PC-9 (cell line): ENCODE results near the gene VPS9D1. TPM values are rescaled to one million over a fixed set of nuclear protein-coding genes. Genes with fewer than 3 reads are reported as not detected.

Source experiments
- BruUV-seq: library from RNA; stranded (reverse); fragments of 400-500 nt; replicated peaks from 2 replicates; lab custom pipeline; 2021; lab: Mats Ljungman, UMichigan
- CTCF ChIA-PET: fragments of 300-600 bp; sonication (Branson Sonifier 250); formaldehyde crosslinking; loops from one replicate; lab custom pipeline; 2022; ENCODE audit warnings: antibody characterized with exemption; lab: Charles Lee
- POLR2A ChIA-PET: fragments of 300-600 bp; sonication (Branson Sonifier 250); formaldehyde crosslinking; loops from one replicate; lab custom pipeline; 2022; ENCODE audit warnings: antibody characterized with exemption; ENCODE audit not compliant: unreplicated experiment; lab: Charles Lee
- DNase-seq, 2 experiments: peaks; one replicate each; pipeline versions ENCODE4 v3.0.0 to v3.0.0-alpha.2; 2015 to 2022; ENCODE audit warnings: mixed read lengths in 1 of 2
- H2AFZ ChIP-seq: fragments of 200-600 bp; sonication (generic); 2 replicates; pipeline ENCODE4 v1.8.1; 2017; ENCODE audit warnings: antibody characterized with exemption
- H3F3A ChIP-seq: fragments of 200-600 bp; sonication (generic); 2 replicates; pipeline ENCODE4 v1.8.1; 2017; ENCODE audit warnings: antibody characterized with exemption, mild to moderate bottlenecking, low read depth; ENCODE audit not compliant: insufficient read depth
- H3K27ac ChIP-seq: fragments of 200-600 bp; sonication (generic); 2 replicates; pipeline ENCODE4 v1.6.1; 2016; ENCODE audit warnings: mixed run types
- H3K27me3 ChIP-seq: fragments of 200-600 bp; sonication (generic); 2 replicates; pipeline ENCODE4 v1.6.1; 2016; ENCODE audit warnings: low read depth, mixed run types; ENCODE audit not compliant: insufficient read depth
- H3K36me3 ChIP-seq: fragments of 200-600 bp; sonication (generic); 2 replicates; pipeline ENCODE4 v1.6.1; 2016; ENCODE audit warnings: low read depth, mixed run types
- H3K4me1 ChIP-seq: fragments of 200-600 bp; sonication (generic); replicated peaks from 2 replicates; pipeline ENCODE4 v1.6.1; 2016; ENCODE audit warnings: mixed run types; ENCODE audit not compliant: insufficient read depth
- H3K4me2 ChIP-seq: fragments of 200-600 bp; sonication (generic); 2 replicates; pipeline ENCODE4 v1.6.1; 2017; ENCODE audit warnings: mixed run types
- H3K4me3 ChIP-seq: fragments of 200-600 bp; sonication (generic); 2 replicates; pipeline ENCODE4 v1.6.1; 2016; ENCODE audit warnings: mixed run types
- H3K79me2 ChIP-seq: fragments of 200-600 bp; sonication (generic); 2 replicates; pipeline ENCODE4 v1.6.1; 2017; ENCODE audit warnings: low read depth, mixed run types
- H3K9me2 ChIP-seq: fragments of 200-600 bp; sonication (generic); 2 replicates; pipeline ENCODE4 v1.8.1; 2017; ENCODE audit warnings: mild to moderate bottlenecking; ENCODE audit not compliant: insufficient read depth
- H3K9me3 ChIP-seq: fragments of 200-600 bp; sonication (generic); 2 replicates; pipeline ENCODE4 v1.8.1; 2016; ENCODE audit warnings: low read depth; ENCODE audit not compliant: insufficient read depth
- H4K20me1 ChIP-seq: fragments of 200-600 bp; sonication (generic); 2 replicates; pipeline ENCODE4 v1.8.1; 2017; ENCODE audit not compliant: insufficient read depth
- EZH2 ChIP-seq: fragments of 200-600 bp; sonication (generic); IDR thresholded peaks from 2 replicates; pipeline ENCODE4 v1.8.0; 2017; ENCODE audit warnings: antibody characterized with exemption, low read depth
- intact Hi-C: fragments of 100-400 bp; cut with micrococcal nuclease; formaldehyde crosslinking; loops from one replicate; pipeline ENCODE4 v1.10.0; 2022; ENCODE audit not compliant: unreplicated experiment
- total RNA-seq: library from RNA; stranded (reverse); gene quantifications from 2 replicates; pipeline ENCODE4 v1.2.3, GENCODE V29; 2021
- TF ChIP-seq, protein P1 (sequence below): fragments of 200-600 bp; sonication (generic); conservative IDR thresholded peaks from 2 replicates; pipeline ENCODE4 v1.6.1; 2017; ENCODE audit warnings: mixed run types, antibody characterized with exemption, mild to moderate bottlenecking, moderate library complexity

The VPS9D1 gene
- total RNA-seq, 1 experiment from 2014 or later, result 15.2 TPM

DNA sequence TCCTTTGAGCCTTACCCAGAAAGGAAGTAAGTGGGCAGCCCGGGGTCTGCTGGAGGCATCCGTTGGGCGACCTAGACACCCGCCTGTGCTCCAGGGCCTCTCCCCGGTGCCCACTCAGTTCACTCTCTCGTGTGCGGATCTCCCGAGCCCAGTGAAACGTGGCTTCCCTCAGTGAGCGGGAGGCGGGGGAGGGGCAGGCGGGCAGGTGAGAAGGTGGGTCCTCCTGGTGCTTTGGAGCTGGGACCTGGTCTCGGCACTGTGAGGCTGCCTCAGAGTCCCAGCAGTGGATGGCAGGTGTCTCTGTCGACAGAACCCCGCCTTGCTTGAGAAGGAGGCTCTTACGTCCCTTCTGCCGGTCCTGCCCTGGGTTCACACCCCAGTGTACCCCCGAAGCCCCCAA lies 8.6 kb upstream of the VPS9D1 start:
- no peaks in the 10 kb centered on the region for H3K9me2 ChIP-seq
- H3F3A ChIP-seq, result peaks cover 17% of the 10 kb centered on the region; the same call in 1 of the 2 replicates
- ChIA-PET CTCF (no interaction called here), POLR2A (no interaction called here)
- H3K27me3 ChIP-seq, result no peaks in the 10 kb centered on the region
- H3K27ac ChIP-seq, result no peak overlapping the region
- H3K4me3 ChIP-seq, result no peak overlapping the region
- intact Hi-C loops, result no loop called here
- no peaks in the 10 kb centered on the region; the same call in 1 of the 2 replicates for H3K36me3 ChIP-seq
- H3K4me1 ChIP-seq, result no peaks in the 10 kb centered on the region
- H3K79me2 ChIP-seq, result peaks cover 3% of the 10 kb centered on the region; the same call in 1 of the 2 replicates
- BruUV-seq, result no TSS peak
- no peak overlapping the region for H2AFZ ChIP-seq
- no peaks in the 10 kb centered on the region for H3K9me3 ChIP-seq
- no peak overlapping the region for H3K4me2 ChIP-seq
- peak in 1 of 2 experiments; percentile 0 for DNase-seq
- H4K20me1 ChIP-seq, result peaks cover 5% of the 10 kb centered on the region; the same call in 1 of the 2 replicates
- no peak for TF ChIP-seq EZH2
- TF ChIP-seq, protein P1, sequence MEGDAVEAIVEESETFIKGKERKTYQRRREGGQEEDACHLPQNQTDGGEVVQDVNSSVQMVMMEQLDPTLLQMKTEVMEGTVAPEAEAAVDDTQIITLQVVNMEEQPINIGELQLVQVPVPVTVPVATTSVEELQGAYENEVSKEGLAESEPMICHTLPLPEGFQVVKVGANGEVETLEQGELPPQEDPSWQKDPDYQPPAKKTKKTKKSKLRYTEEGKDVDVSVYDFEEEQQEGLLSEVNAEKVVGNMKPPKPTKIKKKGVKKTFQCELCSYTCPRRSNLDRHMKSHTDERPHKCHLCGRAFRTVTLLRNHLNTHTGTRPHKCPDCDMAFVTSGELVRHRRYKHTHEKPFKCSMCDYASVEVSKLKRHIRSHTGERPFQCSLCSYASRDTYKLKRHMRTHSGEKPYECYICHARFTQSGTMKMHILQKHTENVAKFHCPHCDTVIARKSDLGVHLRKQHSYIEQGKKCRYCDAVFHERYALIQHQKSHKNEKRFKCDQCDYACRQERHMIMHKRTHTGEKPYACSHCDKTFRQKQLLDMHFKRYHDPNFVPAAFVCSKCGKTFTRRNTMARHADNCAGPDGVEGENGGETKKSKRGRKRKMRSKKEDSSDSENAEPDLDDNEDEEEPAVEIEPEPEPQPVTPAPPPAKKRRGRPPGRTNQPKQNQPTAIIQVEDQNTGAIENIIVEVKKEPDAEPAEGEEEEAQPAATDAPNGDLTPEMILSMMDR, result no peak

DNA sequence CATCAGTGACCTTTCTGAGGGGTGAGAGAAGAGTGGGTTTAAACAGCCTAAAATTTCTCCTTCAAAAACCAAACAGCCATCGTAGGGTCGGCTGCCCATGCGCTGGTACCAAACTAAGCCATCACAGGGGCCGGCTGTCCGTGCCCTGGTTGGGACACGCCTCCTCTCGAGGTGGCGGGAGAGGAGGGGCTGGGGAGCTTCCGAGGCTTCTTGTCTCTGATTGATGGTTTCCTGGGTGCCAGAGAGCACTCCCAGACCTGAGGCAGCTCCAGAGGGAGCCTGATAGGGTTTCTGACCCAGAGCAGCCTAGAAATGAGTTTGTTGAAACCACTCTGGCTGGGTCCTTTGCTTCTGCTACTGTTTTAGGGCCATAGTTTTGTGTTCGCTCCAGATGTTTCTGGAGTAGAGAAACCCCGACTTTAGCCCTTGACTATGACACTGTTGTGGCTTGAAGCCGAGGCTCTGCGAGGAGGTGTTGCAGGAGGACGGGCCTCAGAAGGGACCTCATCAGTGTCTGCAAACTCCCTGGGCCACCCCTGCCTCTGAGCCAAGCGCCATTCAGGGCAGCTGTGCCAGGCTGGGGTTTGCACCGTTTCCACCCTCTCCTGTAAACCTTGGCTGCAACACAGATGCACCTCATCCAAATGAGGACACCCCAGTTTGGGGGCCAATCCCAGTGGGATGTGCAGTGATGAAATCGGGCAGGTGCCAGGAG lies 6.9 kb upstream of the VPS9D1 start:
- H3K79me2 ChIP-seq, result peaks cover 20% of the 10 kb centered on the region
- no peak overlapping the region for H3K4me3 ChIP-seq
- H3K9me2 ChIP-seq, result no peaks in the 10 kb centered on the region
- POLR2A ChIA-PET, result no interaction called here
- no peaks in the 10 kb centered on the region for H3K27me3 ChIP-seq
- DNase-seq, result peak in 1 of 2 experiments; percentile 3
- intact Hi-C loops, result no loop called here
- H3F3A ChIP-seq, result peaks cover 34% of the 10 kb centered on the region; the same call in 1 of the 2 replicates
- H2AFZ ChIP-seq, result no peak overlapping the region
- TF ChIP-seq, protein P1, result no peak
- TF ChIP-seq EZH2, result no peak
- no peak overlapping the region for H3K27ac ChIP-seq
- no peaks in the 10 kb centered on the region for H3K9me3 ChIP-seq
- peaks cover 22% of the 10 kb centered on the region for H4K20me1 ChIP-seq
- H3K4me2 ChIP-seq, result no peak overlapping the region
- no TSS peak for BruUV-seq
- H3K36me3 ChIP-seq, result no peaks in the 10 kb centered on the region; the same call in 1 of the 2 replicates
- peaks cover 10% of the 10 kb centered on the region for H3K4me1 ChIP-seq
- CTCF ChIA-PET, result no interaction called here

DNA sequence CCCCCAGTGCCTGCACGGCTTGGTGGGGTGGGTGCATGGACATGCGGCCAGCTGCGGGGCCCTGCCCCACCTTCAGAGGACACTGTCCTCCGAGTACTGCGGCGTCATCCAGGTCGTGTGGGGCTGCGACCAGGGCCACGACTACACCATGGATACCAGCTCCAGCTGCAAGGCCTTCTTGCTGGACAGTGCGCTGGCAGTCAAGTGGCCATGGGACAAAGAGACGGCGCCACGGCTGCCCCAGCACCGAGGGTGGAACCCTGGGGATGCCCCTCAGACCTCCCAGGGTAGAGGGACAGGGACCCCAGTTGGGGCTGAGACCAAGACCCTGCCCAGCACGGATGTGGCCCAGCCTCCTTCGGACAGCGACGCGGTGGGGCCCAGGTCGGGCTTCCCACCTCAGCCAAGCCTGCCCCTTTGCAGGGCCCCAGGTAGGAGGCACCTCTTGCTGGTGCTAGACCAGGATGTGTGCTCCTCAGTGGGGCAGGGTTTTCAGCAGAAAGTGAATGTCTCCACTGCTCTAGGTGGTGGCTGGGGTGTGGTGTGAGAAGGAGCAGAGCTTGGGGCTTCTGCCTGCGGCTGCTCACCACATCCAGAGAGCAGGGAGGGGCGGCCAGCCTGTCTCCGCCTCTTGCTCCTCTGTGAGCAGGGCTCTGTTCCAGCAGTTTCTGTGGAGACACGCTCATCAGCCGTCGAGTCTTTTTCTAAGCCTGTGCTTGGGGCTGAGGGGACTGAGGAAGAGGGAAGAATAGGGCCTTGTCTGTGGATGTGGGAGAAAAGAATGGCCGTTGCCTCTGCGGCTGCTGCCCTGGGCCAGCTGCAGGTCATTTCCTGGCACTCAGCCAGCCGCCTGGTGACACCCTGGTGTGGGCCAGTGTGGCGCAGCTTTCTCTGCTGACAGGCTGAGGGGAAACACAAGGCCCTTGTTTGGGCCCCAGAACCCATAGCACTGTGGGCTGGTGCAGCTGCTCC lies 2.9 kb upstream of the VPS9D1 start:
- Histone ChIP-seq H3F3A (peaks cover 48% of the 10 kb centered on the region; the same call in 1 of the 2 replicates), H3K79me2 (peaks cover 25% of the 10 kb centered on the region), H3K9me3 (no peaks in the 10 kb centered on the region), H3K4me2 (peak overlapping the region; percentile 95), H2AFZ (no peak overlapping the region), H3K9me2 (no peaks in the 10 kb centered on the region), H3K36me3 (no peaks in the 10 kb centered on the region), H3K27me3 (no peaks in the 10 kb centered on the region), H4K20me1 (peaks cover 22% of the 10 kb centered on the region), H3K4me3 (peak overlapping the region; percentile 93; the same call in 1 of the 2 replicates), H3K27ac (no peak overlapping the region), H3K4me1 (peaks cover 23% of the 10 kb centered on the region)
- ChIA-PET POLR2A (interaction anchor here (0.7 kb wide), 1 partner anchor 34 kb away, joined by 4 read pairs; no protein-coding TSS in a partner anchor), CTCF (interaction anchor here (0.9 kb wide), 1 partner anchor 24 kb away, joined by 3 read pairs; no protein-coding TSS in a partner anchor)
- no peak for TF ChIP-seq EZH2
- DNase-seq, result peak in 1 of 2 experiments; percentile 33
- BruUV-seq, result no TSS peak
- intact Hi-C loops, result no loop called here
